Aorta (tissue), 5 donors: Measurements from ENCODE around the gene CACNB4. TPM values are rescaled to one million over a fixed set of nuclear protein-coding genes. Genes with fewer than 3 reads are reported as not detected.
"Not testable (repeated sequence)": the region's sequence is repeated elsewhere in the genome, so short reads cannot be mapped to it uniquely, and the experiment has no call there.

ENCODE experiments used
- ATAC-seq: fragments of 200-7000 bp; cut with Tn5 transposase; one replicate; pipeline ENCODE4 v1.9.1; 2022; ENCODE audit warnings: moderate library complexity; ENCODE audit not compliant: low FRiP score
- DNase-seq, 2 donors: peaks; one replicate each; pipeline ENCODE4 v3.0.0-alpha.2; 2020
- H3K27ac ChIP-seq, 2 donors: one replicate each; pipeline ENCODE4 v1.5.1; 2013; ENCODE audit warnings: low read length in 2 of 2, mild to moderate bottlenecking in 2 of 2, moderate library complexity in 2 of 2, control low read depth in 1 of 2, inconsistent platforms in 1 of 2, low read depth in 1 of 2
- H3K27me3 ChIP-seq, 2 donors: one replicate each; pipeline ENCODE4 v1.6.1; 2013; ENCODE audit warnings: control low read depth in 1 of 2, low read length in 1 of 2, mild to moderate bottlenecking in 1 of 2, moderate library complexity in 1 of 2; ENCODE audit not compliant: insufficient read depth in 2 of 2, control insufficient read depth in 1 of 2
- H3K36me3 ChIP-seq, 2 donors: one replicate each; pipeline ENCODE4 v1.6.1; 2013; ENCODE audit warnings: control low read depth in 1 of 2, low read length in 1 of 2, mild to moderate bottlenecking in 1 of 2; ENCODE audit not compliant: insufficient read depth in 2 of 2, control insufficient read depth in 1 of 2
- H3K4me1 ChIP-seq, 2 donors: one replicate each; pipeline ENCODE4 v1.6.1; 2013; ENCODE audit warnings: low read length in 2 of 2, control low read depth in 1 of 2, mild to moderate bottlenecking in 1 of 2, moderate library complexity in 1 of 2; ENCODE audit not compliant: insufficient read depth in 2 of 2, control insufficient read depth in 1 of 2
- H3K4me3 ChIP-seq, 2 donors: one replicate each; pipeline ENCODE4 v1.5.1; 2013; ENCODE audit warnings: low read length in 2 of 2, control low read depth in 1 of 2, mild to moderate bottlenecking in 1 of 2
- H3K9me3 ChIP-seq: one replicate; pipeline ENCODE4 v1.6.1; 2013; ENCODE audit warnings: mild to moderate bottlenecking, low read length; ENCODE audit not compliant: control insufficient read depth
- WGBS, 2 donors: extraction: QIAGEN DNeasy Blood & Tissue Kit; methylation state at CpG; one replicate each; pipeline ENCODE4 v1.1.7; 2013; 5-methylcytosine and 5-hydroxymethylcytosine counted together
- intact Hi-C, 2 donors: fragments of 100-400 bp; cut with DNase I; formaldehyde crosslinking; loops; one replicate each; pipeline versions ENCODE4 v1.14.2 to v1.15.0; 2022
- polyA plus RNA-seq, 2 donors: library from polyadenylated mRNA; stranded (reverse); fragments of 200-250 nt; gene quantifications; one replicate each; pipeline ENCODE4 v1.2.3, GENCODE V29; 2013
- total RNA-seq, 2 donors: library from RNA; stranded (reverse); fragmentation: NEBNext Ultra II Directional; extraction: Animal tissue kit (Norgen Biotek cat#: 25700); gene quantifications; one replicate each; pipeline ENCODE4 v1.2.1, GENCODE V29; 2021
- donor health status: healthy with polysubstance abuse.
- donor health status: Bipolar disorder and iron deficiency.
- donor health status: DM: no; HTN: no; CAD: no.
- donor health status: DM: no; HTN: no; CAD: no.
- donor health status: DM: yes; HTN: yes; CAD: no.

CACNB4 gene
- total and polyA plus RNA-seq, 4 donors, result 1.2 to 14.3 (median 3.2) TPM

DNA sequence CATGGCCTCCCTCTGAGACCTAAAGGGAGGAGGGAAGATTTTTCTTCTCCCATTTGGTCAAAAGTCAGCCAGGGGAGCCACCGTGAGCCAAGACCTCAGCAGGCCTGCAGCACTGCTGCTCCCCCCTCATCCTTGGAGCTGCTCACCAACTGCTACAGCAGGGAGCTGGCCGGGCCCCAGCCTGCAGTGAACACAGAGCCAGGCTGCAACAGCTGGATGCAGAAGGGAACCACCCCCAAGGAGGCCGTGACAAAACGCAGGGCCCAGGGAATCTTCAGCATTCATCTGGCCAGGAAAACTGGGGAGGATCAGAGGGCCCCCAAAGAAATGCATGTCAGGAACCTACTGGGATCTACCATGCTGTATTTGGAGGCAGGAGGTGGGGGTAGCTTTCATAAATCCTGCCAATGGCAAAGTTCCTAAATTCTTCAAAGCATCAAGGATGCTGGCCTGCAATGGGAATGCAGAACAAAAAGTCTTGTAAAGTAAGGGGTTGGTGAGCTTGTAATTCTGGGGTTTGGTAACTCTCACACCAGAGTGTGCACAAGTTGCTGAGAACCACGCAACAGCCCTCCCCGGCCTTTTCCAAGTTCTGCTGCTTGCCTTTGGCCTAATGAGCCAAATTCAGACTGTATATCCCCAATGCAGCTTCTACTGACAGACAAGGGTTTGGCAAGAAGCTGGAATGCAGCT, 61.0 kb downstream of the CACNB4 start:
- ATAC-seq, result peak; percentile 69
- H3K4me3 ChIP-seq, result no peak overlapping the region
- no peaks in the 10 kb centered on the region for H3K36me3 ChIP-seq
- H3K9me3 ChIP-seq, result no peaks in the 10 kb centered on the region
- DNase-seq, result peak in 1 of 2 donors; percentile 57
- H3K4me1 ChIP-seq, result no peaks in the 10 kb centered on the region
- no peak overlapping the region for H3K27ac ChIP-seq
- no peaks in the 10 kb centered on the region for H3K27me3 ChIP-seq
- 58 to 71% methylated on average over 6 of the region's 6 CpGs for WGBS, 2 donors
- intact Hi-C loops, result loop anchor here (5.0 to 10.0 kb wide), 3 partner anchors 127 to 597 kb away; partner anchors contain the start of gene STAM2 (in 1 of the 2)

GRCh38 chr2:152036611-152037469, 62.0 kb downstream of the CACNB4 start:
- no peak for ATAC-seq
- intact Hi-C loops, result loop anchor here (5.0 to 10.0 kb wide), 3 partner anchors 128 to 598 kb away; partner anchors contain the start of gene STAM2 (in 1 of the 2)
- peak in 1 of 2 donors; percentile 71 for DNase-seq
- H3K36me3 ChIP-seq, result no peaks in the 10 kb centered on the region
- H3K27ac ChIP-seq, result no peak overlapping the region
- H3K4me3 ChIP-seq, result no peak overlapping the region
- no peaks in the 10 kb centered on the region for H3K27me3 ChIP-seq
- H3K4me1 ChIP-seq, result no peaks in the 10 kb centered on the region
- H3K9me3 ChIP-seq, result no peaks in the 10 kb centered on the region
- 39 to 40% methylated on average over 10 of the region's 10 CpGs for WGBS, 2 donors

DNA sequence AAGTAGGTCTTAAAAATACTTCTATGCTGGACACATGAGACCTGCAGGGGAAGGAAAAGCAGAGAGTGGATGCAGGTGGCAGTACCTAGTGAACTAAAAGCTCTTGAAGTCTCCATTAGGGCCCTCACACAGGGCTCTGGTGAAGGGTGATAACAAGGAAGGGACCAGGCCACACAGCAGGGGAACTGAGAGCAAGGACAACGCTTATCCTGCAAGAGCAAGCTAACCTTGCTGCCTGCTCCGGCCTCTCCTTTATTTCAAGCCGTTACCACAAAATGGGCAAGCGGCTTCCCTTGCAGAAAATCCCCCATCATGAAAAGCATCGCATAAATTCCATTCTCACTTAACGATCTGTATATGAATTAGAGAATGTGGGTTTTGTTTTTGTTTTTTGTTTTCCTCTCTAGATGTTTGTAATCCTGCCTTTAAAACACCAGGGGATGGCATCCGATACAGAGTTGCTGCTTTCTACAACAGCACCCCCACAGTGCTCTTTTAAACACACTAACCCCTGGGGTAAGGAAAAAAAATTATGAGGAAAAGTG, 64.5 kb downstream of the CACNB4 start:
- Histone ChIP-seq H3K27me3 (no peaks in the 10 kb centered on the region), H3K4me1 (no peaks in the 10 kb centered on the region), H3K9me3 (no peaks in the 10 kb centered on the region), H3K27ac (no peak overlapping the region), H3K36me3 (no peaks in the 10 kb centered on the region), H3K4me3 (no peak overlapping the region)
- DNase-seq (no peak), ATAC-seq (no peak)
- intact Hi-C loops, result loop anchor here (10.0 kb wide), 2 partner anchors 130 to 600 kb away; no protein-coding TSS in a partner anchor
- WGBS, 2 donors, result 83 to 85% methylated on average over 7 of the region's 7 CpGs

GRCh38 chr2:152033011-152033925, 65.6 kb downstream of the CACNB4 start:
- H3K27ac ChIP-seq, result no peak overlapping the region
- H3K36me3 ChIP-seq, result no peaks in the 10 kb centered on the region
- 83 to 85% methylated on average over 12 of the region's 12 CpGs for WGBS, 2 donors
- DNase-seq (no peak), ATAC-seq (no peak)
- no peaks in the 10 kb centered on the region for H3K27me3 ChIP-seq
- H3K9me3 ChIP-seq, result no peaks in the 10 kb centered on the region
- intact Hi-C loops, result loop anchor here (10.0 kb wide), 2 partner anchors 132 to 602 kb away; no protein-coding TSS in a partner anchor
- no peak overlapping the region for H3K4me3 ChIP-seq
- H3K4me1 ChIP-seq, result no peaks in the 10 kb centered on the region

- Histone ChIP-seq H3K36me3 (no peaks in the 10 kb centered on the region), H3K27ac (no peak overlapping the region), H3K27me3 (no peaks in the 10 kb centered on the region), H3K9me3 (no peaks in the 10 kb centered on the region), H3K4me1 (no peaks in the 10 kb centered on the region), H3K4me3 (no peak overlapping the region)
- intact Hi-C loops, result loop anchor here (10.0 kb wide), 2 partner anchors 133 to 603 kb away; no protein-coding TSS in a partner anchor
- DNase-seq, result no peak
- WGBS, 2 donors, result 77 to 83% methylated on average over 7 of the region's 7 CpGs
- ATAC-seq, result no peak
These were observed 67.0 kb downstream of the CACNB4 start for GRCh38 chr2:152031747-152032306.

DNA sequence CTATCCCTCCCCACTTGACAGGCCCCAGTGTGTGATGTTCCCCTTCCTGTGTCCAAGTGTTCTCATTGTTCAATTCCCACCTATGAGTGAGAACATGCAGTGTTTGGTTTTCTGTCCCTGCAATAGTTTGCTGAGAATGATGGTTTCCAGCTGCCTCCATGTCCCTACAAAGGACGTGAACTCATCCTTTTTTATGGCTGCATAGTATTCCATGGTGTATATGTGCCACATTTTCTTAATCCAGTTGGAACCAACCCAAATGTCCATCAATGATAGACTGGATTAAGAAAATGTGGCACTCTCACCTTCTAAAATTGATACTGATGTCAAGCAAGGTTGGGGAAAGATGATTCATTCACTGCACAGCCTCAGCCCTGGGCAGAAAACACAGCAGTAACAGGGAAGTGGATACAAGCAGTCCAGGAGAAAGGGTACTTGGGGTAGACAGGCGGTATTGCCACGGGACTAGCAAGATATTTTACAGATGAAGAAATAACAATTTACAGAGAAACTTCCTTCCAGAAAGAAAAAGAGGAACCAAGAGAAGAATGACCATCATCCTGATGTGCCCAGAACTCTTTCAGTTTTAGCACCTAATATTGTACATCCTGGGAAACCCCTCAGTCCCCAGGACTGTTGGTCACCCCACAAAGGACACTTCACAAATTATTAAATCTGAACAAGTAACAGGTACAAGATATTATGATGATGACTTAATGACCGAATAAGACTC, 68.1 kb downstream of the CACNB4 start:
- H3K36me3 ChIP-seq, DNase-seq, H3K27ac ChIP-seq, ATAC-seq, H3K4me3 ChIP-seq, H3K4me1 ChIP-seq, H3K27me3 ChIP-seq, H3K9me3 ChIP-seq: not testable (repeated sequence)
- WGBS, 2 donors, result 85 to 87% methylated on average over 4 of the region's 4 CpGs
- intact Hi-C loops, result loop anchor here (10.0 kb wide), 2 partner anchors 134 to 604 kb away; no protein-coding TSS in a partner anchor

DNA sequence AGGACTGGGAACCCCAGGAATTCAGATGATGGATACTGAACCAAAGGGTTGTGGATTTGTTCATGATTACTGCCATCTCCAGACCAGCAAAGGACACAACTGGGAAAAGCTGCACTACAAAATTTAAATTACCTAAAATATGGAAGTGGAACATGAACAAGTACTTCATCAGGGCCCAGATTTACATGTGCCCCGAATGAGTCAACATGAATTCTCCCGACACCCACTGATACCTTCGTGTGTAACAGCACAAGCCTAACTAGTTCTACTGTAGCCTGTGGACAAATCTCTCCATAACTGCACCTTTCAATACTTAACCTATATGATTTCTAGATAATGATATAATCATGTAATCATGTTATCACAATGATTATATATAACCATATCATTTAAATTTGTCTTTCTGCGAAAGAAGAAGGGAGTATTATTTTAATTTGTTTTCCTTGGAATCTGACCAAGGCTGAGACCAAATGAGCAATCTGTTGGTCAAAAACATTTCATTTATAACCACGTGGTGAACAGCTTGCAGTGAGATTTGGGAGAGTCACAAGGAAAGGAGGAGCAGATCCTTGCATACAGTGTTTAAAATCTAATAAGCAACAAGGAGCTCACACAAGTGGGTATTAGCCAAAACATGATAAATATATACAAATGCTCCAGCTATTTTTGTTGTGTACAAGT, 70.5 kb downstream of the CACNB4 start:
- Histone ChIP-seq H3K27me3 (no peaks in the 10 kb centered on the region), H3K27ac (no peak overlapping the region), H3K36me3 (no peaks in the 10 kb centered on the region), H3K4me1 (no peaks in the 10 kb centered on the region), H3K9me3 (no peaks in the 10 kb centered on the region), H3K4me3 (no peak overlapping the region)
- intact Hi-C loops, result loop anchor here (5.0 to 10.0 kb wide), 2 partner anchors 336 to 414 kb away; no protein-coding TSS in a partner anchor
- ATAC-seq (no peak), DNase-seq (no peak)
- 33 to 40% methylated on average over 5 of the region's 5 CpGs for WGBS, 2 donors
